GM13976 (cell line): ENCODE results near the gene LRCH1.

Experiments
- DNase-seq: peaks from one replicate; pipeline ENCODE4 v3.0.0; 2012; ENCODE audit warnings: low spot score
- in situ Hi-C: fragments of 300-500 bp; cut with MboI; formaldehyde crosslinking; loops from one replicate; pipeline ENCODE4 v1.12.0; 2022; ENCODE audit warnings: low sequenced_read_pairs, mixed read lengths, inconsistent platforms; ENCODE audit not compliant: unreplicated experiment
- TF ChIP-seq, protein P1 (sequence below): IDR thresholded peaks from 2 replicates; pipeline ENCODE4 v1.5.1; 2012; ENCODE audit warnings: borderline replicate concordance, mild to moderate bottlenecking; ENCODE audit not compliant: insufficient read depth; ENCODE audit errors: extremely low read depth, missing control alignments, control extremely low read depth

The LRCH1 gene

DNA sequence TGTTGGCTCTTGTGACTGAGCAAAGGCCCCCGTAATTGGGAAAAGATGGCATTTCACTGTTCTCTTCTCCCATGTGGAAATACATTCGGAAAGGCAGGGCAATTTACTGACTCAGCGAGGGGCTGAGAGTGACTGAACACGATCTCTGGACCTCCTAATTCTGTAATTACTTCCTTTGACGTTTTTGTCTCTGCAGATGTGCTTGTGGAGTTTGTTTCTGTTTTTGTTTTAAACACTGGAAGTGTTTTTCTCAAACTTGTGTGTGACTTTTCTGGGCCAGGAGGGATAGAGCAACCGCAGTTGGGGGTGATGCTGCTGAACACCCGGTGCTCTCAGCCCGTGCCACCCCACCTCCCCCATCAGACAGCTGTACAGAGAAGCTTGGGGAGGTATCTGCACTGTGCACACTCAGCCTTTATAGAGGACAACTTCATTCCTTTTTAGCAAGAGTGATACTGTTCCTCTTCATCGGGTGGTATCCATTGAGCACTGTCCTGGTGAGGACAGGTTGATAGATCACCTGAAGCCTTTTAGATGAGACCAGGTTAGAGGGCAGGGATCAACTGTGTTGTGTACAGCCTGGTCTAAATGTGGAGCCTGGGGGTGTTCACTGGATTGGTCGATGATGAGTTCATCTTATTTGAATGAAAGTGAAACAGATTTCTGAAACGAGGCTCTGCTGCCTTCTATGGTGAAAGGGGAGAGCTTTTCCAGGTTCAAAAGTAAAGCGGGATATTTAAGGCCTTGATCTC, 126.6 kb downstream of the LRCH1 start:
- DNase-seq: peak; percentile 64
- in situ Hi-C loops: no loop called here
- TF ChIP-seq, protein P1, sequence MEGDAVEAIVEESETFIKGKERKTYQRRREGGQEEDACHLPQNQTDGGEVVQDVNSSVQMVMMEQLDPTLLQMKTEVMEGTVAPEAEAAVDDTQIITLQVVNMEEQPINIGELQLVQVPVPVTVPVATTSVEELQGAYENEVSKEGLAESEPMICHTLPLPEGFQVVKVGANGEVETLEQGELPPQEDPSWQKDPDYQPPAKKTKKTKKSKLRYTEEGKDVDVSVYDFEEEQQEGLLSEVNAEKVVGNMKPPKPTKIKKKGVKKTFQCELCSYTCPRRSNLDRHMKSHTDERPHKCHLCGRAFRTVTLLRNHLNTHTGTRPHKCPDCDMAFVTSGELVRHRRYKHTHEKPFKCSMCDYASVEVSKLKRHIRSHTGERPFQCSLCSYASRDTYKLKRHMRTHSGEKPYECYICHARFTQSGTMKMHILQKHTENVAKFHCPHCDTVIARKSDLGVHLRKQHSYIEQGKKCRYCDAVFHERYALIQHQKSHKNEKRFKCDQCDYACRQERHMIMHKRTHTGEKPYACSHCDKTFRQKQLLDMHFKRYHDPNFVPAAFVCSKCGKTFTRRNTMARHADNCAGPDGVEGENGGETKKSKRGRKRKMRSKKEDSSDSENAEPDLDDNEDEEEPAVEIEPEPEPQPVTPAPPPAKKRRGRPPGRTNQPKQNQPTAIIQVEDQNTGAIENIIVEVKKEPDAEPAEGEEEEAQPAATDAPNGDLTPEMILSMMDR: no peak

DNA sequence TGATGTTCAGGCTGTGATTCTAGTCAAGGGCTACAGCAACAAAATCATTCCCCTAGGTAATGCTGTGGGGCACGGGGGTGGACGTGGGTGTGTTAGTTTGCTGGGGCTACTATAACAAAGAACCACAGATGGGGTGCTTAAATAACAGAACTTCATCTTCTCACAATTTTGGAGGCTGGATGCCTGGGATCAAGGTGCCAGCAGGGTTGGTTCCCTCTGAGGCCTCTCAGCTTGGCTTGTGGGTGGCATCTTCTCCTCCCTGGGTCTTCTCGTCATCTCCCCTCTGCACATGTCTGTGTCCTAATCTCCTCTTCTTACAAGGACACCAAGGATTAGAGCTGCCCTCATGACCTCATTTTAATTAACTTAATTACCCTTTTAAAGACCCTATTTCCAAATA, 129.0 kb downstream of the LRCH1 start:
- no peak for DNase-seq
- TF ChIP-seq, protein P1: no peak
- in situ Hi-C loops: no loop called here

DNA sequence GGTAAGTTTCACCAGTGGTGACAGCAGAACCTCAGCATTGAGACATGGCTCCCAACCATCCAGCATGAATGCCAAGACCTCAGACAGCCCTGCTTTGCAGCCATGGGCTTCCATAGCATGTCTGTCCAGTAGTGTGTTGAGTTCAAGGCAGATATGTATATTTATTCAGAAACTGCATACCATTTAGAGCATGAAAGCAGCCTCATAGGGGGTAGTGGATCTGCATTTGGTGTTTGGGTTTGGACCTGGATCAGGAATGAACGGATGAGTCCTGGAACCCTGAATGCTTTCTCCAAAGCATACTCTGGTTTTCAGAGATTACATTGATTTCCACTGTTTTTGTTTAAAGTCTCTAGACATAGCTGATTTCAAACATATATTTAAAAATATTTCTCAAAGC, 129.7 kb downstream of the LRCH1 start:
- TF ChIP-seq, protein P1: no peak
- in situ Hi-C loops: no loop called here
- DNase-seq: no peak

DNA sequence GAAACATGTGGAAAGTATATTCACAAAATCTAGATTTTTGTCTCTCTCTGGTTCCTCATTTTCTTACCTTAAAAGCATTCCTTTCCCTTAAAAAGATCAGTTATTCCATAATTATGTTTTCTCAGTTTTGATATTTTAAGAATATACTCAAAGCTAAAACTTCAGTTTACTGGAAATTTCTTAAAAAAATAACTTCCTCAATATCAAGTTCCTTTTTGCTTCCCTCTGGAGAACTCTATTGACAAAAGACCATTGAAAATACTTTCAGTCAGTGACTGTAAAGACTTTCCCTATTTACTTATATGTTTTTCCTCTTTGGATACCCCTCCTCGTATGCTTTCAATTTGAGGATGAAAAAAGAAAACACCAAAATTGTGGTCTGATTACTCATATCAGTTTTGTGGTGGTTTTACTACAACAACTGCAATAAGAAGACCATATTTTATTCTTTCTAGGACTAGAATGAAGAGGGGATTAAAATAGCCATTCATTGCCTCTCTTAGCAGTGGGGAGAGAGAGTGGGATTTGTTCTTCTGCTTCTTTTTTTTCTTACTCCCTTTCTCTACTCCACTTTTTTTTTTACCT, 130.8 kb downstream of the LRCH1 start:
- DNase-seq: no peak
- in situ Hi-C loops: no loop called here
- TF ChIP-seq, protein P1: no peak

DNA sequence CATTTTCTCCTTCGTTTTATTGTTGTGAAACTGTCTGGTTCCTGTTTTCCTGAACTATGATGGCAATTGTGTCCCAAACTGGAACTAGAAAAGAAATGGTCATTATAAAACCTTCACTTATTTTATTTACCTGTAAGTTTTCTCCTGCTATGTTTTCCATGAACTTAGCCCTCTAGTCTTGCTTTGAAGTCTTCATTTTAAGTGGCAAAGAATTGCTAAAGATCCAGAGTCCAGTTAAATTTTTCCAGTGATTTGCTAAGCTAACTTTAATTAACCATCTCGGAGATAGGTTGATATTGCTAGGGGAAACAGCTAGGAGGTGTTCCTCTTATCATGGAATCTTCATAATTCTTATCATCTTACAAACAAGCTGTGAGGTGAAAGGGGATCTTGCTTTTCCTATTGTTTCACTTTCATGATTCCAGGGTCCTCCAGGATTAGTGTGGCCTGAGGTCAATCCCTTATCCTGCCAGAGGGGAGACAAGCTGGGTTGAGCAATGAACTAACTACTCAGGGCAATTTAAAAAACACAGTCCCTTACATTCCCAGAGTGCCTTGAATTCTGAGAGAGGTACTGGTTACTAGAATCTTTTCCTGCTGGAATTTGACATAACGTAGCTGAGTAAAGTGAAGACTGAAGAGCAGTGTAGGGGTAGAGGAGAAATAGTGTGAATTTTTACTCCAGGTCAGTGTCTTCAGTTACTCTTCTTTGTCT, 131.5 kb downstream of the LRCH1 start:
- TF ChIP-seq, protein P1: no peak
- no peak for DNase-seq
- in situ Hi-C loops: no loop called here

DNA sequence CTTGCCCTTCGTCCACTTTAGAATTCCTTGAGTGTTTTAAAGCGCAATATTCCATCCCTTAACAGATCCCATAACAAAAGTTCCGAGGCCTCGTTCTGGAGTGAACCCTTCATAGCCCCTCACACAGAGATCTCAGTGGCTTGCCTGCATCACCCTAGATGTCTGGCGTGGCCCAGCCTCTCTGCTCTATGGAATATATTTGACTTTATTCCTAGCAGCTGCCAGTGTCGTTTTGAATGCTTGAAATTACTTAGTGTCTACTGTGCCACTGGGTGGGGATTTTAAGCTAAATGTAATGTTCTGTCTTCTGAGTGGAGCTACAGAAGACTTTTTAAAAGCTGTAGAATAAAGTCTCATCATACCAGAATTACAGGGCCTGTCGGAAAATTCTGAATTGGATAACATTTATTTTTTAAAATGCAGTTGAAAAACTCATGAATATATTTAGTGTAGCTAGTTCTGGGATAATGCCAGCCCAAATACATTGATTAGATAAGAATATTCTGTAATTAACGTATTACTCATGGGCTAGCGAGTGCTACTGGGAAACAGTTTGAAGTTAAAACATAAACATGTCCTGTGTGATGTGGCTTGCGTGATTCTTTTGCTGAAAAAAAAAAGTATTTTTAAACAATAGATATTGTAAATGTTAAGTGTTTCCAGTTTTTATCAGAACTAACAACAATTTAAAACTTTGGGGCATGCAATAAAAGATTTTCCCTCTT, 132.2 kb downstream of the LRCH1 start:
- TF ChIP-seq, protein P1: no peak
- no peak for DNase-seq
- in situ Hi-C loops: no loop called here
